ENCODE data around the gene LTF.
"Not testable (repeated sequence)": the region's sequence is repeated elsewhere in the genome, so short reads cannot be mapped to it uniquely, and the experiment has no call there.

The LTF gene

DNA sequence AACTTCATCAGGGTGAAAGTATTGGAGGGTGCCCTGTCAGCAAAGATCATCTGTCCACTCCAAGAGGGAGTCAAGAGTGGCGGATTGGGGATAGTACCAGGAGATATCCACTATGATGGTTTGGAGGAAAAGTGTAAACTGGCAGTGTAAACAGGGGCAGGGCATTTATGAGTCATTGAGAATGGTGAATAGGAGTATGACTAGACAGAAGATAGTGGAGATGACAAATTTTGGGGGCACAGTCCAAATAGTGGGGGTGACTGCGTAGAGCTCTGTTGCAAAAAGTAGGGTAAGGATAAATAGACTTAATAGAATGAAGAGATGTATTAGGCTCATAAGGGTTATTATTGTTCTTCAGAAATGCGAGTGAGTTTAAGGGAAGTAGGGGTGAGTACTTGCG is 75.9 kb downstream of the LTF start:
- not testable (repeated sequence) for DNase-seq

DNA sequence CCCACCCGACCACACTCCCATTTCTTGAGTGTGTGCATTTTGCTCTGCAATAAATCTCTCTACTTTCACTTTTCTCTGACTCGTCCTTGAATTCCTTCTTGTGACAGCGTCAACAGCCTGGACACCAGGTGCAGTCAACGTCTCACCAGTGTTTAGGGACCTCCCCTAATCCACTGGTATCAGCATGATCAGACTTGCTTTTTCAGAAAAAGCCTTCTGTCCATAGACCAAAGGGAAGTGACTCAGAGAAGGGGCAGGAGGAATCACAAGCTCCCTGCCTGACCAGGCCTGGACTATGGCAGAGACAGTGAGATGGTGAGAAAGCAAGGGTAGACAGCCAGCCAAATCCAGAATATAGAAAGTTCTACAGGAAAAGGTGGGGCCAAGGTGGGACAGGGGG is 78.5 kb downstream of the LTF start:
- no peak for DNase-seq

Data from left hindlimb (tissue), 1 donor.